ENCODE data around the gene MDC1.

The MDC1 gene

GRCh38 chr6:30727920-30728553 is 11.0 kb upstream of the MDC1 start:
- DNase-seq (ENCODE audit: low spot score) = no peak
- no peak overlapping the region for H2BK12ac ChIP-seq (ENCODE audit: low read length)
- H3K79me1 ChIP-seq (ENCODE audit: low read depth, low read length) = peaks cover 8% of the 10 kb centered on the region

GRCh38 chr6:30726506-30727413 is 9.7 kb upstream of the MDC1 start:
- peaks cover 56 to 89% of the 10 kb centered on the region in 2 donors for H3K36me3 ChIP-seq (replicated peaks in 1 of 2; ENCODE audit: control insufficient read depth in 2 of 2, insufficient read depth in 2 of 2, low read length in 2 of 2)
- H3K27me3 ChIP-seq (ENCODE audit: control insufficient read depth in 3 of 3, insufficient read depth in 3 of 3, low read depth in 1 of 3, low read length in 3 of 3) = no peaks in the 10 kb centered on the region
- no peak overlapping the region for H3K18ac ChIP-seq (ENCODE audit: low read length)
- no peak overlapping the region for H2AK5ac ChIP-seq (ENCODE audit: low read depth, low read length)
- no peak overlapping the region for H2AFZ ChIP-seq (ENCODE audit: low read length)
- DNase-seq (ENCODE audit: low spot score) = no peak
- H4K91ac ChIP-seq (ENCODE audit: low read depth, low read length, poor library complexity) = no peak overlapping the region
- no peak overlapping the region for H3K14ac ChIP-seq (ENCODE audit: low read length)
- no peak overlapping the region for H3K4ac ChIP-seq (ENCODE audit: low read length)
- H2BK5ac ChIP-seq (ENCODE audit: low read length) = no peak overlapping the region
- no peak overlapping the region for H3K4me2 ChIP-seq (ENCODE audit: insufficient read depth, low read length, poor library complexity, severe bottlenecking)
- peaks cover 11 to 14% of the 10 kb centered on the region in 2 donors for H3K4me1 ChIP-seq (ENCODE audit: control insufficient read depth in 2 of 2, insufficient read depth in 1 of 2, low read depth in 1 of 2, low read length in 2 of 2)
- no peak overlapping the region for H3K27ac ChIP-seq (replicated peaks; ENCODE audit: low read length)
- H3K4me3 ChIP-seq (ENCODE audit: low read length in 2 of 2) = no peak overlapping the region
- peaks cover 8% of the 10 kb centered on the region for H3K79me1 ChIP-seq (ENCODE audit: low read depth, low read length)
- H2BK120ac ChIP-seq (ENCODE audit: low read depth, low read length) = no peak overlapping the region
- no CpG with 5 or more reads among the region's 11 CpGs for WGBS, 2 donors (ENCODE audit: extremely low coverage in 2 of 2, insufficient read length in 2 of 2, insufficient replicate concordance in 1 of 2)
- H4K8ac ChIP-seq (ENCODE audit: low read depth, low read length) = no peak overlapping the region
- H3K9ac ChIP-seq (ENCODE audit: low read depth, low read length, poor library complexity) = no peak overlapping the region
- no peak overlapping the region for H2BK15ac ChIP-seq (ENCODE audit: low read length)
- H3K9me3 ChIP-seq (replicated peaks in 1 of 2; ENCODE audit: control insufficient read depth in 2 of 2, insufficient read depth in 1 of 2, low read depth in 1 of 2, low read length in 2 of 2) = no peaks in the 10 kb centered on the region
- H3K23ac ChIP-seq (ENCODE audit: low read depth, low read length, poor library complexity) = no peak overlapping the region
- H2BK12ac ChIP-seq (ENCODE audit: low read length) = no peak overlapping the region

More at GRCh38 chr6:30727920-30728553, 11.0 kb upstream of the MDC1 start:
- Histone ChIP-seq H3K18ac (ENCODE audit: low read length) (no peak overlapping the region), H3K4me3 (ENCODE audit: low read length in 2 of 2) (no peak overlapping the region), H2BK5ac (ENCODE audit: low read length) (no peak overlapping the region), H3K4me2 (ENCODE audit: insufficient read depth, low read length, poor library complexity, severe bottlenecking) (no peak overlapping the region), H3K27ac (replicated peaks; ENCODE audit: low read length) (no peak overlapping the region), H2BK15ac (ENCODE audit: low read length) (no peak overlapping the region), H4K91ac (ENCODE audit: low read depth, low read length, poor library complexity) (no peak overlapping the region), H3K14ac (ENCODE audit: low read length) (no peak overlapping the region), H3K9me3 (replicated peaks in 1 of 2; ENCODE audit: control insufficient read depth in 2 of 2, insufficient read depth in 1 of 2, low read depth in 1 of 2, low read length in 2 of 2) (no peaks in the 10 kb centered on the region), H2BK120ac (ENCODE audit: low read depth, low read length) (no peak overlapping the region), H2AFZ (ENCODE audit: low read length) (no peak overlapping the region), H3K9ac (ENCODE audit: low read depth, low read length, poor library complexity) (peak overlapping the region; percentile 81), H3K36me3 (replicated peaks in 1 of 2; ENCODE audit: control insufficient read depth in 2 of 2, insufficient read depth in 2 of 2, low read length in 2 of 2) (peaks cover 51 to 89% of the 10 kb centered on the region in 2 donors), H3K23ac (ENCODE audit: low read depth, low read length, poor library complexity) (no peak overlapping the region), H3K4ac (ENCODE audit: low read length) (no peak overlapping the region), H3K4me1 (ENCODE audit: control insufficient read depth in 2 of 2, insufficient read depth in 1 of 2, low read depth in 1 of 2, low read length in 2 of 2) (peaks cover 9% of the 10 kb centered on the region in 2 donors), H4K8ac (ENCODE audit: low read depth, low read length) (no peak overlapping the region), H3K27me3 (ENCODE audit: control insufficient read depth in 3 of 3, insufficient read depth in 3 of 3, low read depth in 1 of 3, low read length in 3 of 3) (no peaks in the 10 kb centered on the region), H2AK5ac (ENCODE audit: low read depth, low read length) (no peak overlapping the region)
- no CpG with 5 or more reads among the region's 7 CpGs for WGBS, 2 donors (ENCODE audit: extremely low coverage in 2 of 2, insufficient read length in 2 of 2, insufficient replicate concordance in 1 of 2)

- H3K4me1 ChIP-seq (ENCODE audit: control insufficient read depth in 2 of 2, insufficient read depth in 1 of 2, low read depth in 1 of 2, low read length in 2 of 2) = peaks cover 11 to 14% of the 10 kb centered on the region in 2 donors
- DNase-seq (ENCODE audit: low spot score) = no peak
- H2AK5ac ChIP-seq (ENCODE audit: low read depth, low read length) = no peak overlapping the region
- H3K36me3 ChIP-seq (replicated peaks in 1 of 2; ENCODE audit: control insufficient read depth in 2 of 2, insufficient read depth in 2 of 2, low read length in 2 of 2) = peaks cover 58 to 84% of the 10 kb centered on the region in 2 donors
- no peak overlapping the region for H4K8ac ChIP-seq (ENCODE audit: low read depth, low read length)
- H2BK15ac ChIP-seq (ENCODE audit: low read length) = no peak overlapping the region
- no peak overlapping the region for H2BK5ac ChIP-seq (ENCODE audit: low read length)
- H3K27me3 ChIP-seq (ENCODE audit: control insufficient read depth in 3 of 3, insufficient read depth in 3 of 3, low read depth in 1 of 3, low read length in 3 of 3) = no peaks in the 10 kb centered on the region
- H3K18ac ChIP-seq (ENCODE audit: low read length) = no peak overlapping the region
- no peak overlapping the region for H3K4ac ChIP-seq (ENCODE audit: low read length)
- peak overlapping the region; percentile 52 for H3K27ac ChIP-seq (replicated peaks; ENCODE audit: low read length)
- no peak overlapping the region for H3K14ac ChIP-seq (ENCODE audit: low read length)
- no peaks in the 10 kb centered on the region for H3K9me3 ChIP-seq (replicated peaks in 1 of 2; ENCODE audit: control insufficient read depth in 2 of 2, insufficient read depth in 1 of 2, low read depth in 1 of 2, low read length in 2 of 2)
- peaks cover 8% of the 10 kb centered on the region for H3K79me1 ChIP-seq (ENCODE audit: low read depth, low read length)
- H3K23ac ChIP-seq (ENCODE audit: low read depth, low read length, poor library complexity) = peak overlapping the region; percentile 98
- peak overlapping the region; percentile 60 for H3K9ac ChIP-seq (ENCODE audit: low read depth, low read length, poor library complexity)
- no peak overlapping the region for H3K4me2 ChIP-seq (ENCODE audit: insufficient read depth, low read length, poor library complexity, severe bottlenecking)
- H2BK120ac ChIP-seq (ENCODE audit: low read depth, low read length) = no peak overlapping the region
- no peak overlapping the region for H2BK12ac ChIP-seq (ENCODE audit: low read length)
- H4K91ac ChIP-seq (ENCODE audit: low read depth, low read length, poor library complexity) = no peak overlapping the region
- H3K4me3 ChIP-seq (ENCODE audit: low read length in 2 of 2) = no peak overlapping the region
- WGBS, 2 donors (ENCODE audit: extremely low coverage in 2 of 2, insufficient read length in 2 of 2, insufficient replicate concordance in 1 of 2) = no CpG with 5 or more reads among the region's 3 CpGs
- no peak overlapping the region for H2AFZ ChIP-seq (ENCODE audit: low read length)
Observed at GRCh38 chr6:30725713-30726505, 8.8 kb upstream of the MDC1 start.
